ENCODE data around the gene CD226. TPM values are rescaled to one million over a fixed set of nuclear protein-coding genes. Genes with fewer than 3 reads are reported as not detected.

The CD226 gene
- polyA plus RNA-seq, 1 of the 3 experiments (the other 2 are of a cell fraction), result 0.56 TPM

- POLR2A ChIA-PET, result no interaction called here
- H3K4me1 ChIP-seq (ENCODE audit: control insufficient read depth in 1 of 2, insufficient read depth in 2 of 2, low read depth in 1 of 2, low read length in 1 of 2), result no peaks in the 10 kb centered on the region; a peak in 1 of 4 replicates
- WGBS (ENCODE audit: low lambda C conversion rate), result 85% methylated on average over 4 of the region's 4 CpGs
These were observed 12.9 kb downstream of the CD226 start for GRCh38 chr18:69934601-69935265.

GRCh38 chr18:69929041-69929774 is 18.5 kb downstream of the CD226 start:
- no peak overlapping the region for H3K27ac ChIP-seq (ENCODE audit: low read depth in 2 of 2, low read length in 1 of 2)
- H3K79me2 ChIP-seq (ENCODE audit: insufficient read depth), result no peaks in the 10 kb centered on the region
- H2AFZ ChIP-seq (ENCODE audit: low read depth), result no peak overlapping the region
- TF ChIP-seq RAD21 (IDR thresholded peaks at IDR 0.05; ENCODE audit: low read length) (no peak), ELF1 (IDR thresholded peaks at IDR 0.05) (no peak), EP300 (IDR thresholded peaks at IDR 0.05; ENCODE audit: borderline replicate concordance in 1 of 2, low read depth in 1 of 2, low read length in 1 of 2) (no peak), MXI1 (IDR thresholded peaks at IDR 0.05; ENCODE audit: low read depth, low read length) (no peak), FOSL2 (IDR thresholded peaks at IDR 0.05; ENCODE audit: borderline replicate concordance, low read depth) (no peak), PBX3 (IDR thresholded peaks at IDR 0.05) (no peak), MEF2A (IDR thresholded peaks at IDR 0.05; ENCODE audit: borderline replicate concordance, low read depth) (no peak), SMC3 (IDR thresholded peaks at IDR 0.05; ENCODE audit: low read depth, low read length) (no peak), IRF3 (IDR thresholded peaks at IDR 0.05; ENCODE audit: low read depth, low read length) (no peak), NRF1 (IDR thresholded peaks at IDR 0.05; ENCODE audit: low read depth, low read length) (no peak), RFX5 (IDR thresholded peaks at IDR 0.05; ENCODE audit: low read length) (no peak), CHD2 (IDR thresholded peaks at IDR 0.05; ENCODE audit: low read length, partially characterized antibody) (no peak), POLR2AphosphoS5 (IDR thresholded peaks at IDR 0.05; ENCODE audit: low read depth, low read length) (no peak), USF2 (IDR thresholded peaks at IDR 0.05; ENCODE audit: borderline replicate concordance, low read depth, low read length) (no peak), FOXM1 (IDR thresholded peaks at IDR 0.05; ENCODE audit: low read depth) (no peak)
- DNase-seq, result no peak
- no peak overlapping the region for H3K4me3 ChIP-seq (ENCODE audit: low read depth in 2 of 2, low read length in 1 of 2)
- no peaks in the 10 kb centered on the region for H3K27me3 ChIP-seq (ENCODE audit: insufficient read depth)
- no peak overlapping the region for H3K9ac ChIP-seq
- POLR2A ChIA-PET, result no interaction called here
- no peaks in the 10 kb centered on the region for H3K9me2 ChIP-seq
- no peaks in the 10 kb centered on the region for H4K20me1 ChIP-seq (ENCODE audit: insufficient read depth)
- WGBS (ENCODE audit: low lambda C conversion rate), result 88% methylated on average over 5 of the region's 5 CpGs
- H3F3A ChIP-seq (replicated peaks; ENCODE audit: insufficient read depth), result no peaks in the 10 kb centered on the region
- no peaks in the 10 kb centered on the region for H3K4me1 ChIP-seq (ENCODE audit: control insufficient read depth in 1 of 2, insufficient read depth in 2 of 2, low read depth in 1 of 2, low read length in 1 of 2)
- no peak overlapping the region for H3K4me2 ChIP-seq
- CTCF ChIA-PET, result no interaction called here
- no peaks in the 10 kb centered on the region for H3K9me3 ChIP-seq
- H3K36me3 ChIP-seq (replicated peaks in 1 of 2; ENCODE audit: control insufficient read depth in 1 of 2, insufficient read depth in 2 of 2, low read length in 1 of 2), result no peaks in the 10 kb centered on the region

More at GRCh38 chr18:69934601-69935265, 12.9 kb downstream of the CD226 start:
- no peak overlapping the region for H3K9ac ChIP-seq
- H4K20me1 ChIP-seq (ENCODE audit: insufficient read depth), result no peaks in the 10 kb centered on the region
- no peak for DNase-seq
- no peaks in the 10 kb centered on the region for H3F3A ChIP-seq (replicated peaks; ENCODE audit: insufficient read depth)
- H3K9me3 ChIP-seq, result no peaks in the 10 kb centered on the region
- H3K36me3 ChIP-seq (replicated peaks in 1 of 2; ENCODE audit: control insufficient read depth in 1 of 2, insufficient read depth in 2 of 2, low read length in 1 of 2), result no peaks in the 10 kb centered on the region
- H3K27ac ChIP-seq (ENCODE audit: low read depth in 2 of 2, low read length in 1 of 2), result no peak overlapping the region
- H3K79me2 ChIP-seq (ENCODE audit: insufficient read depth), result no peaks in the 10 kb centered on the region
- H3K9me2 ChIP-seq, result no peaks in the 10 kb centered on the region
- CTCF ChIA-PET, result interaction anchor here (1.2 kb wide), 1 partner anchor 26 kb away, joined by 3 read pairs; no protein-coding TSS in a partner anchor
- H2AFZ ChIP-seq (ENCODE audit: low read depth), result no peak overlapping the region
- H3K4me2 ChIP-seq, result no peak overlapping the region
- no peak overlapping the region for H3K4me3 ChIP-seq (ENCODE audit: low read depth in 2 of 2, low read length in 1 of 2)
- H3K27me3 ChIP-seq (ENCODE audit: insufficient read depth), result no peaks in the 10 kb centered on the region
- TF ChIP-seq MAX (IDR thresholded peaks at IDR 0.05; ENCODE audit: low read depth) (no peak), MXI1 (IDR thresholded peaks at IDR 0.05; ENCODE audit: low read depth, low read length) (no peak), FOXJ3 (CRISPR knock-in tag; IDR thresholded peaks at IDR 0.05) (no peak), ELF1 (IDR thresholded peaks at IDR 0.05) (no peak), GABPA (IDR thresholded peaks at IDR 0.05; ENCODE audit: low read depth) (no peak), TEAD4 (IDR thresholded peaks at IDR 0.05; ENCODE audit: borderline replicate concordance, insufficient read depth) (no peak)
